Calu3 (cell line): ENCODE data around the gene KCNA1. TPM values are rescaled to one million over a fixed set of nuclear protein-coding genes. Genes with fewer than 3 reads are reported as not detected.

Source experiments
- BruUV-seq: library from RNA; stranded (reverse); fragments of 400-500 nt; replicated peaks from 2 replicates; lab custom pipeline; 2021; lab: Mats Ljungman, UMichigan
- CTCF ChIA-PET: fragments of 300-600 bp; sonication (Branson Sonifier 250); formaldehyde crosslinking; loops from one replicate; lab custom pipeline; 2022; ENCODE audit warnings: antibody characterized with exemption; lab: Charles Lee
- DNase-seq: peaks from one replicate; pipeline ENCODE4 v3.0.0; 2022
- H3K27ac Mint-ChIP-seq: one replicate; pipeline ENCODE4 v1.8.0; 2022; ENCODE audit warnings: mixed read lengths; ENCODE audit not compliant: unreplicated experiment
- H3K27me3 Mint-ChIP-seq: one replicate; pipeline ENCODE4 v1.8.0; 2022; ENCODE audit warnings: mixed read lengths; ENCODE audit not compliant: unreplicated experiment
- H3K36me3 Mint-ChIP-seq: one replicate; pipeline ENCODE4 v1.8.0; 2022; ENCODE audit warnings: mild to moderate bottlenecking, moderate library complexity, mixed read lengths; ENCODE audit not compliant: insufficient read depth, unreplicated experiment
- H3K4me1 Mint-ChIP-seq: one replicate; pipeline ENCODE4 v1.8.0; 2022; ENCODE audit warnings: mild to moderate bottlenecking, low read depth, mixed read lengths; ENCODE audit not compliant: unreplicated experiment
- H3K4me3 Mint-ChIP-seq: one replicate; pipeline ENCODE4 v1.8.0; 2022; ENCODE audit warnings: mild to moderate bottlenecking, low read depth, moderate library complexity, mixed read lengths; ENCODE audit not compliant: unreplicated experiment
- H3K9me3 Mint-ChIP-seq: one replicate; pipeline ENCODE4 v1.8.0; 2022; ENCODE audit warnings: low read depth, mixed read lengths; ENCODE audit not compliant: unreplicated experiment
- CTCF ChIP-seq: fragments of 200-600 bp; IDR thresholded peaks from one replicate; pipeline ENCODE4 v1.8.0; 2022; ENCODE audit warnings: antibody characterized with exemption; ENCODE audit not compliant: unreplicated experiment
- intact Hi-C: fragments of 100-400 bp; cut with micrococcal nuclease; formaldehyde crosslinking; loops from one replicate; pipeline ENCODE4 v1.10.0; 2022; ENCODE audit not compliant: unreplicated experiment
- total RNA-seq: library from RNA; stranded (reverse); gene quantifications from 2 replicates; pipeline ENCODE4 v1.2.3, GENCODE V29; 2022

KCNA1 gene
- total RNA-seq, 1 experiment from 2014 or later: not detected

GRCh38 chr12:4891866-4892265, 17.8 kb upstream of the KCNA1 start:
- no peak for DNase-seq
- no peaks in the 10 kb centered on the region for H3K36me3 Mint-ChIP-seq
- intact Hi-C loops: no loop called here
- no peak overlapping the region for H3K27ac Mint-ChIP-seq
- H3K27me3 Mint-ChIP-seq: peaks cover 32% of the 10 kb centered on the region
- no peak overlapping the region for H3K4me3 Mint-ChIP-seq
- H3K4me1 Mint-ChIP-seq: no peaks in the 10 kb centered on the region
- no TSS peak for BruUV-seq
- peaks cover 3% of the 10 kb centered on the region for H3K9me3 Mint-ChIP-seq
- TF ChIP-seq CTCF: no peak
- CTCF ChIA-PET: no interaction called here

GRCh38 chr12:4892418-4892817, 17.3 kb upstream of the KCNA1 start:
- intact Hi-C loops: no loop called here
- Mint-ChIP-seq H3K27me3 (peaks cover 32% of the 10 kb centered on the region), H3K36me3 (no peaks in the 10 kb centered on the region), H3K4me3 (no peak overlapping the region), H3K27ac (no peak overlapping the region), H3K9me3 (peaks cover 3% of the 10 kb centered on the region), H3K4me1 (no peaks in the 10 kb centered on the region)
- no peak for DNase-seq
- CTCF ChIA-PET: no interaction called here
- no peak for TF ChIP-seq CTCF
- BruUV-seq: no TSS peak

GRCh38 chr12:4894019-4894418, 15.7 kb upstream of the KCNA1 start:
- Mint-ChIP-seq H3K27ac (no peak overlapping the region), H3K9me3 (peaks cover 3% of the 10 kb centered on the region), H3K4me3 (no peak overlapping the region), H3K4me1 (no peaks in the 10 kb centered on the region), H3K27me3 (peaks cover 36% of the 10 kb centered on the region), H3K36me3 (no peaks in the 10 kb centered on the region)
- no peak for DNase-seq
- no peak for TF ChIP-seq CTCF
- no TSS peak for BruUV-seq
- intact Hi-C loops: no loop called here
- CTCF ChIA-PET: no interaction called here

GRCh38 chr12:4899364-4899763, 10.3 kb upstream of the KCNA1 start:
- H3K4me1 Mint-ChIP-seq: no peaks in the 10 kb centered on the region
- BruUV-seq: no TSS peak
- H3K36me3 Mint-ChIP-seq: no peaks in the 10 kb centered on the region
- intact Hi-C loops: no loop called here
- no peak overlapping the region for H3K4me3 Mint-ChIP-seq
- CTCF ChIA-PET: no interaction called here
- DNase-seq: no peak
- no peak overlapping the region for H3K27ac Mint-ChIP-seq
- H3K27me3 Mint-ChIP-seq: peaks cover 22% of the 10 kb centered on the region
- H3K9me3 Mint-ChIP-seq: peaks cover 6% of the 10 kb centered on the region
- no peak for TF ChIP-seq CTCF
